Neuronal stem cell (in vitro differentiated cells): ENCODE results near the gene RASSF1.

ENCODE experiments used
- DNase-seq: peaks from one replicate; pipeline ENCODE4 v3.0.0-alpha.2; 2013; ENCODE audit warnings: low spot score
- H2AFZ ChIP-seq: one replicate; pipeline ENCODE4 v1.6.1; 2013; ENCODE audit warnings: mild to moderate bottlenecking, low read length, inconsistent platforms
- H2AK5ac ChIP-seq: 2 replicates; pipeline ENCODE4 v1.6.1; 2013; ENCODE audit warnings: low read depth, mild to moderate bottlenecking, inconsistent platforms, low read length, moderate library complexity, mixed read lengths
- H2BK120ac ChIP-seq: 2 replicates; pipeline ENCODE4 v1.6.1; 2013; ENCODE audit warnings: low read depth, mild to moderate bottlenecking, inconsistent platforms, low read length, moderate library complexity, mixed read lengths
- H2BK12ac ChIP-seq: one replicate; pipeline ENCODE4 v1.6.1; 2013; ENCODE audit warnings: low read length, inconsistent platforms
- H2BK15ac ChIP-seq: 2 replicates; pipeline ENCODE4 v1.6.1; 2013; ENCODE audit warnings: mild to moderate bottlenecking, low read length, inconsistent platforms, mixed read lengths
- H2BK5ac ChIP-seq: one replicate; pipeline ENCODE4 v1.6.1; 2013; ENCODE audit warnings: inconsistent platforms, mild to moderate bottlenecking, low read length, moderate library complexity
- H3K14ac ChIP-seq: one replicate; pipeline ENCODE4 v1.6.1; 2013; ENCODE audit warnings: low read length, inconsistent platforms
- H3K18ac ChIP-seq: 2 replicates; pipeline ENCODE4 v1.6.1; 2013; ENCODE audit warnings: low read length, inconsistent platforms
- H3K23ac ChIP-seq: 2 replicates; pipeline ENCODE4 v1.6.1; 2013; ENCODE audit warnings: low read depth, mild to moderate bottlenecking, mixed read lengths, low read length, inconsistent platforms; ENCODE audit not compliant: poor library complexity
- H3K27ac ChIP-seq: replicated peaks from 3 replicates; pipeline ENCODE4 v1.5.1; 2013; ENCODE audit warnings: low read length, inconsistent platforms
- H3K27me3 ChIP-seq, 3 experiments: 2 replicates each; pipeline ENCODE4 v1.6.1; 2013; ENCODE audit warnings: low read length in 3 of 3, mild to moderate bottlenecking in 2 of 3, inconsistent platforms in 1 of 3, low read depth in 1 of 3, mixed read lengths in 1 of 3, moderate library complexity in 1 of 3; ENCODE audit not compliant: control insufficient read depth in 3 of 3, insufficient read depth in 3 of 3
- H3K36me3 ChIP-seq, 2 donors: replicated peaks in 1 of 2; 2 replicates each; pipeline ENCODE4 v1.6.1; 2013; ENCODE audit warnings: low read length in 2 of 2; ENCODE audit not compliant: control insufficient read depth in 2 of 2, insufficient read depth in 2 of 2
- H3K4ac ChIP-seq: 2 replicates; pipeline ENCODE4 v1.6.1; 2013; ENCODE audit warnings: inconsistent platforms, mild to moderate bottlenecking, low read length, moderate library complexity
- H3K4me1 ChIP-seq, 2 donors: 1 replicate in 1 of 2; 2 replicates in 1 of 2; pipeline ENCODE4 v1.6.1; 2013; ENCODE audit warnings: low read length in 2 of 2, low read depth in 1 of 2; ENCODE audit not compliant: control insufficient read depth in 2 of 2, insufficient read depth in 1 of 2
- H3K4me2 ChIP-seq: one replicate; pipeline ENCODE4 v1.6.1; 2013; ENCODE audit warnings: mild to moderate bottlenecking, low read length, inconsistent platforms; ENCODE audit not compliant: insufficient read depth, poor library complexity, severe bottlenecking
- H3K4me3 ChIP-seq, 2 donors: 2 replicates each; pipeline ENCODE4 v1.5.1; 2013; ENCODE audit warnings: low read length in 2 of 2, mild to moderate bottlenecking in 2 of 2, inconsistent platforms in 1 of 2, moderate library complexity in 1 of 2
- H3K79me1 ChIP-seq: one replicate; pipeline ENCODE4 v1.6.1; 2013; ENCODE audit warnings: low read depth, mild to moderate bottlenecking, inconsistent platforms, low read length, moderate library complexity
- H3K9ac ChIP-seq: one replicate; pipeline ENCODE4 v1.6.1; 2013; ENCODE audit warnings: mild to moderate bottlenecking, low read depth, low read length, inconsistent platforms; ENCODE audit not compliant: poor library complexity
- H3K9me3 ChIP-seq, 2 donors: replicated peaks in 1 of 2; 2 replicates each; pipeline versions ENCODE3 to v1.6.1; 2013; ENCODE audit warnings: low read length in 2 of 2, mild to moderate bottlenecking in 2 of 2, inconsistent platforms in 1 of 2, low read depth in 1 of 2, mixed read lengths in 1 of 2, moderate library complexity in 1 of 2; ENCODE audit not compliant: control insufficient read depth in 2 of 2, insufficient read depth in 1 of 2
- H4K8ac ChIP-seq: one replicate; pipeline ENCODE4 v1.6.1; 2013; ENCODE audit warnings: low read depth, mild to moderate bottlenecking, inconsistent platforms, low read length, moderate library complexity
- H4K91ac ChIP-seq: one replicate; pipeline ENCODE4 v1.6.1; 2013; ENCODE audit warnings: low read length, low read depth, mild to moderate bottlenecking, inconsistent platforms; ENCODE audit not compliant: poor library complexity
- WGBS, 2 donors: extraction: QIAGEN DNeasy Blood & Tissue Kit; methylation state at CpG; one replicate each; pipeline ENCODE4 v1.1.7; 2013; ENCODE audit warnings: missing lambda C conversion rate in 2 of 2, mixed read lengths in 1 of 2; ENCODE audit not compliant: insufficient read length in 2 of 2, insufficient replicate concordance in 1 of 2; ENCODE audit errors: extremely low coverage in 2 of 2; 5-methylcytosine and 5-hydroxymethylcytosine counted together

RASSF1 gene

DNA sequence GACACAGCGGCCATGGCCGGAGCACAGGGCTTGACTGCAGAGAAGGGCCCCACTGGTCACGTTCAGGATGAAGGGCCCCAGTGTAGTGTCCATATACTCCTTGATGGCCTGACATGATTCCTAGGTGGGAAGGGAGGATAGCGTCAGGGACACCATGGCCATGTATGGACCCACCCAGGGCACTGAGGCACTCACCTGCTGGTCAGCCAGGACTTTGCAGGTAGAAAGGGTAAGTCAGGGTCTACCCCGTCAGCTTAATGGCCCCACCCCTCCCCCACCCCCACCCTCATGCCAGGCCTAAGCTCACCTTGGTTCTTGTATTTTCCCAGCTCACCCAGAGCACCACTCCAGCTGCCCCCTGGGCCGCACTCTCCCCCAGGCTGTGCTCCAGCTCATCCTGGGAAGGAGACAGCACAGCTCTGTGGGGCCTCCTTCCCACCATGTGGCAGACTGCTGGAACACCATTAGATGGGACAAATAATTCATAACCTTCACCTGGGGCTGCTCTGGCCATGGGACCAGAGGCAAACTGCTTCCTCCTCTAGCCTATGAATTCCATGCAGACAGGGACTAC, 39.9 kb downstream of the RASSF1 start:
- DNase-seq, result no peak
- peak overlapping the region; percentile 40 for H2AK5ac ChIP-seq
- H4K91ac ChIP-seq, result no peak overlapping the region

DNA sequence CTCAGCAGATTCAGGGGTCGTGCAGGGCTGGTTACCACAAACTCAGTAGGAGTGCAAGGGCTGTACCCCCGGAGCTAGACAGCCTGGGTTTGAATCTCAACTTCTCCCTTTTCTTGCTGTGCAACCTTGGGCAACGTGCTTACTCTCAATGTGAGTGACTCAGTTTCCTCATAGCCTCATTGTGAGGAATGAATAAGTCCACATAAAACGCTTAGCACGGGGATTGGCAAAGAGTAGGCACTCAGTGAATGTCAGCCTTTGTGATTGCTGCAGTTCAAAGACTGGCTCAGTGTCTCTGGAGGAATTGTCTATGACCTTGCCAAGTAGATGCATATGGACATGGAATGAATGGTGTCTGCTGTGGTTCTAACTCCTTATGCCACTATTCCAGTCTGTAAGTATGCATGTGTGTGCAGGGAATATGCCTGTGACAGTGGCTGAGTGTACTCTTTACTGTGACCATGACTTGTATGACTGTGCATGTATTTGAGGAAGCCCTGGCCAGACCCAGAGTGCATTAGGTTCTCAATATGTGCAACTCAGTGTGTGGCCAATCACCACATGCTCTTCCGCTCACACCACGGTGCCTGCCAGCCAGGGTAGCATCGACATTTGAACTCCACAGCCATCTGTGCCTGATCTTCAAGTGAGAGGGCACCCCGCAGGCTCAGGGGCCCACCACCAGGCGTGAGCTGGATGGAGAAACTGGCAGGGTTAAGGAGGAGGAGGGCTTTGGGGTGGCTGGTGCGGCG, 40.5 kb downstream of the RASSF1 start:
- H3K14ac ChIP-seq, result no peak overlapping the region
- DNase-seq, result no peak
- H3K4me1 ChIP-seq, result peaks cover 12 to 14% of the 10 kb centered on the region in 2 donors
- H3K27ac ChIP-seq, result no peak overlapping the region
- H3K79me1 ChIP-seq, result no peaks in the 10 kb centered on the region
- no peak overlapping the region for H3K23ac ChIP-seq
- no peak overlapping the region for H2BK120ac ChIP-seq
- H3K4me3 ChIP-seq, result peak overlapping the region; percentile 70 to 82
- WGBS, 2 donors, result no CpG with 5 or more reads among the region's 12 CpGs
- no peak overlapping the region for H2BK5ac ChIP-seq
- no peak overlapping the region for H3K9ac ChIP-seq
- H3K4ac ChIP-seq, result no peak overlapping the region
- H4K91ac ChIP-seq, result no peak overlapping the region
- no peak overlapping the region for H2BK15ac ChIP-seq
- H4K8ac ChIP-seq, result no peak overlapping the region
- H3K18ac ChIP-seq, result peak overlapping the region; percentile 0
- H3K9me3 ChIP-seq, result no peaks in the 10 kb centered on the region
- H2AK5ac ChIP-seq, result peak overlapping the region; percentile 40
- H3K36me3 ChIP-seq, result no peaks in the 10 kb centered on the region
- H2AFZ ChIP-seq, result peak overlapping the region; percentile 86
- no peaks in the 10 kb centered on the region for H3K27me3 ChIP-seq
- H2BK12ac ChIP-seq, result no peak overlapping the region
- peak overlapping the region; percentile 48 for H3K4me2 ChIP-seq

More for the DNA sequence above, 39.9 kb downstream of the RASSF1 start:
- Histone ChIP-seq H3K4me1 (peaks cover 12 to 14% of the 10 kb centered on the region in 2 donors), H2AFZ (no peak overlapping the region), H3K9ac (no peak overlapping the region), H3K36me3 (no peaks in the 10 kb centered on the region), H2BK120ac (no peak overlapping the region), H3K23ac (no peak overlapping the region), H3K79me1 (no peaks in the 10 kb centered on the region), H3K27me3 (no peaks in the 10 kb centered on the region), H2BK5ac (no peak overlapping the region), H3K18ac (peak overlapping the region; percentile 0), H3K4ac (no peak overlapping the region), H4K8ac (no peak overlapping the region), H3K4me2 (no peak overlapping the region), H3K9me3 (no peaks in the 10 kb centered on the region), H2BK12ac (no peak overlapping the region), H3K14ac (no peak overlapping the region), H3K4me3 (no peak overlapping the region), H3K27ac (no peak overlapping the region), H2BK15ac (no peak overlapping the region)
- WGBS, 2 donors, result no CpG with 5 or more reads among the region's 6 CpGs

DNA sequence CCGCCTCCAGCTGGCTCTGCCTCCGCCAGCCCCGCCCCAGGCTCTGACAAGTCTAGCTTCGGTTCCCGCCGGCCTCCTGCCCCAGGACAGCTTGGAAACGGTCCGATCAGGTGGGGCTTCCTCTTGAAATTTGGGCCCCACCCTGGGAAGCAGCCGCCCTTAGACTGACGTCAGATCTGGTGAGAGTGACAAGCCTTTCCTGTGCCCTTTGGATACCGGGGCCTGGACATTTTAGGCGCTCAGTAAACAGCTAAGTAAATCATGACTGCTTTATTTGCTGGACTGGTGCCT, 41.1 kb downstream of the RASSF1 start:
- Histone ChIP-seq H3K79me1 (no peaks in the 10 kb centered on the region), H2BK120ac (no peak overlapping the region), H2BK15ac (no peak overlapping the region), H3K23ac (no peak overlapping the region), H2AK5ac (no peak overlapping the region), H2BK12ac (no peak overlapping the region), H2AFZ (peak overlapping the region; percentile 86), H3K27ac (no peak overlapping the region), H4K8ac (no peak overlapping the region), H4K91ac (no peak overlapping the region), H2BK5ac (no peak overlapping the region), H3K18ac (no peak overlapping the region), H3K36me3 (no peaks in the 10 kb centered on the region), H3K14ac (no peak overlapping the region), H3K9ac (no peak overlapping the region), H3K9me3 (no peaks in the 10 kb centered on the region), H3K27me3 (no peaks in the 10 kb centered on the region), H3K4me3 (peak overlapping the region; percentile 70 to 82), H3K4me2 (peak overlapping the region; percentile 48), H3K4me1 (peaks cover 12 to 14% of the 10 kb centered on the region in 2 donors), H3K4ac (no peak overlapping the region)
- no peak for DNase-seq
- WGBS, 2 donors, result no CpG with 5 or more reads among the region's 12 CpGs

DNA sequence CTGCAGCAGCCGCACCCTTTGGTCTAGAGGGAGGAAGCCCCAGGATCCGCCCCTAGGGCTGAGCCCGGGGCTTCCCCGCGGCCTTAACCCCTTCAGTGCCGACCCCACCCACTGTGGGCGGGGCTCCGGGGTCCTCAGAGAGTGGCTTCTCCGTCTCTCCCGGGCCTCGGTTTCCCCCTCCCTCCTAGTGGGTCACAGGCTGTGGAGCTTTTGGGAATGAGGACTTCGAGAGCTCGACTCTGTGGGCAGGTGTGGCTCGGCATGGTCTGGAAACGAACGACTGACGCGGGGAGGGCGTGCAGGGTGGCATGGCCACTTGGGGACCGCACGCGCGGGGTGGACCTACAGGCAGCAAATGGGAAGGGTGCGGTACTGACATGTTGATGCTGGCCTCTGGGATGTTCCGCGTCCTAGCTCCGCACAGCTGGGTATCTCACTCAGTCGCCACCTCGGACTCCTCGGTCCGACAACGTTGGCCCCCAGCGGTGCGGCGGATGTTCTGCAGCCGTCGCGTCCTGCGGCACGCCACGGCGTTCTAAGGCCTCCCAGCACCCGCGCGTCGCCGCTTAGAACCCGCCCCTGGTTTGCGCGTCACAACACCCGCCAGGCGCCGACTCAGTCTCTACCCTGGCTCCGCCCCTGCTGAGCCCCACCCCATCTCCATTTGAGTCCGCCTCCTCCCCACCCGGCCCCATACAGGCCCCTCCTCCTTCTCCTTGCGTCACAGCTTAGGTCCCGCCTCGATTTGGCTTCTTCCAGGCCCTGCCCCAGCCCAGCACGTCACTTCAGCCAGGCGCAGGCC, 41.6 kb downstream of the RASSF1 start, which contains the start of the genes HYAL3 and NAA80:
Gene HYAL3, minus strand, starts transcription at position 570 of the 802 bp plus-strand sequence. CDS start 3,803 bp downstream, outside the sequence.
Gene NAA80, minus strand, starts transcription at position 570 of the 802 bp plus-strand sequence. CDS start 1,942 bp downstream, outside the sequence.
- H2BK12ac ChIP-seq, result peak within 1 kb of the TSS; percentile 87
- H2BK15ac ChIP-seq, result peak within 1 kb of the TSS; percentile 75
- peak within 1 kb of the TSS; percentile 92 for H2AK5ac ChIP-seq
- H3K9me3 ChIP-seq, result no peaks in the 10 kb centered on the region
- peak within 1 kb of the TSS; percentile 90 for H3K23ac ChIP-seq
- H3K36me3 ChIP-seq, result no peaks in the 10 kb centered on the region
- H3K27ac ChIP-seq, result peak within 1 kb of the TSS; percentile 31
- peak within 1 kb of the TSS; percentile 99 for H3K9ac ChIP-seq
- peak within 1 kb of the TSS; percentile 82 to 95 for H3K4me3 ChIP-seq
- peak within 1 kb of the TSS; percentile 97 for H3K14ac ChIP-seq
- peak within 1 kb of the TSS; percentile 88 for H2BK5ac ChIP-seq
- peaks cover 12 to 14% of the 10 kb centered on the region in 2 donors for H3K4me1 ChIP-seq
- H3K79me1 ChIP-seq, result no peaks in the 10 kb centered on the region
- peak within 1 kb of the TSS; percentile 95 for H3K18ac ChIP-seq
- H3K4me2 ChIP-seq, result peak within 1 kb of the TSS; percentile 100
- H2AFZ ChIP-seq, result peak within 1 kb of the TSS; percentile 91
- H4K91ac ChIP-seq, result peak within 1 kb of the TSS; percentile 64
- no CpG with 5 or more reads among the region's 61 CpGs for WGBS, 2 donors
- H4K8ac ChIP-seq, result no peak within 1 kb of the TSS
- H3K27me3 ChIP-seq, result no peaks in the 10 kb centered on the region
- peak within 1 kb of the TSS; percentile 23 for H3K4ac ChIP-seq
- no peak within 1 kb of the TSS for H2BK120ac ChIP-seq
- DNase-seq, result peak; percentile 99
